CD4-positive, CD25-positive, alpha-beta regulatory T cell (primary cell): ENCODE results near the gene MYH9. TPM values are rescaled to one million over a fixed set of nuclear protein-coding genes. Genes with fewer than 3 reads are reported as not detected.

Source experiments
- ATAC-seq, 2 donors: fragments of 150-1000 bp; cut with Tn5 transposase; one replicate each; pipeline ENCODE4 v1.10.0; 2021; ENCODE audit warnings: low read depth in 2 of 2, moderate number of reproducible peaks in 2 of 2, moderate library complexity in 1 of 2
- DNase-seq, 3 donors: peaks; one replicate each; pipeline versions ENCODE4 v3.0.0 to v3.0.0-alpha.2; 2012 to 2022; ENCODE audit warnings: mixed read lengths in 1 of 3
- H3K27ac ChIP-seq: one replicate; pipeline ENCODE4 v1.7.0; 2013; ENCODE audit warnings: mild to moderate bottlenecking, low read length; ENCODE audit not compliant: insufficient read depth, poor library complexity, severe bottlenecking
- H3K27me3 ChIP-seq: one replicate; pipeline ENCODE4 v1.7.0; 2013; ENCODE audit warnings: low read length; ENCODE audit not compliant: control insufficient read depth, insufficient read depth
- H3K36me3 ChIP-seq: one replicate; pipeline ENCODE4 v1.7.0; 2013; ENCODE audit warnings: mild to moderate bottlenecking, low read length, moderate library complexity; ENCODE audit not compliant: control insufficient read depth, insufficient read depth
- H3K4me1 ChIP-seq: 2 replicates; pipeline ENCODE4 v1.7.0; 2013; ENCODE audit warnings: mild to moderate bottlenecking, low read length; ENCODE audit not compliant: insufficient read depth, control insufficient read depth, poor library complexity, severe bottlenecking
- H3K4me3 ChIP-seq: one replicate; pipeline ENCODE4 v1.7.0; 2013; ENCODE audit warnings: low read depth, mild to moderate bottlenecking, low read length, moderate library complexity
- H3K9me3 ChIP-seq, 2 experiments: 1 replicate in 1 of 2; 2 replicates in 1 of 2; pipeline ENCODE4 v1.7.0; 2013; ENCODE audit warnings: low read length in 2 of 2, mild to moderate bottlenecking in 1 of 2, moderate library complexity in 1 of 2; ENCODE audit not compliant: control insufficient read depth in 2 of 2
- H3K27ac Mint-ChIP-seq, 3 donors: one replicate each; pipeline ENCODE4 v1.8.0; 2020 to 2022; ENCODE audit warnings: mild to moderate bottlenecking in 3 of 3, mixed read lengths in 3 of 3, moderate library complexity in 2 of 3
- H3K27me3 Mint-ChIP-seq: one replicate; pipeline ENCODE4 v1.8.0; 2022; ENCODE audit warnings: mild to moderate bottlenecking, mixed read lengths
- H3K36me3 Mint-ChIP-seq: one replicate; pipeline ENCODE4 v1.8.0; 2020; ENCODE audit warnings: mixed read lengths
- H3K4me1 Mint-ChIP-seq, 4 donors: one replicate each; pipeline ENCODE4 v1.8.0; 2020 to 2022; ENCODE audit warnings: mixed read lengths in 4 of 4, mild to moderate bottlenecking in 1 of 4
- H3K4me3 Mint-ChIP-seq, 4 donors: one replicate each; pipeline ENCODE4 v1.8.0; 2020 to 2022; ENCODE audit warnings: mild to moderate bottlenecking in 4 of 4, mixed read lengths in 4 of 4, moderate library complexity in 3 of 4
- H3K9me3 Mint-ChIP-seq, 7 donors: one replicate each; pipeline ENCODE4 v1.8.0; 2020 to 2022; ENCODE audit warnings: mixed read lengths in 7 of 7, mild to moderate bottlenecking in 3 of 7, moderate library complexity in 2 of 7
- polyA plus RNA-seq, 4 donors: library from polyadenylated mRNA; unstranded; fragments of 300-500 nt; fragmentation: Illumina TruSeq; gene quantifications; one replicate each; pipeline ENCODE4 v1.2.3, GENCODE V29; 2021
- total RNA-seq: library from RNA; stranded (reverse); gene quantifications from one replicate; pipeline ENCODE4 v1.2.3, GENCODE V29; 2022

MYH9 gene
- total and polyA plus RNA-seq, 5 donors from 2014 or later: 80.0 to 1,341 (median 98.1) TPM

DNA sequence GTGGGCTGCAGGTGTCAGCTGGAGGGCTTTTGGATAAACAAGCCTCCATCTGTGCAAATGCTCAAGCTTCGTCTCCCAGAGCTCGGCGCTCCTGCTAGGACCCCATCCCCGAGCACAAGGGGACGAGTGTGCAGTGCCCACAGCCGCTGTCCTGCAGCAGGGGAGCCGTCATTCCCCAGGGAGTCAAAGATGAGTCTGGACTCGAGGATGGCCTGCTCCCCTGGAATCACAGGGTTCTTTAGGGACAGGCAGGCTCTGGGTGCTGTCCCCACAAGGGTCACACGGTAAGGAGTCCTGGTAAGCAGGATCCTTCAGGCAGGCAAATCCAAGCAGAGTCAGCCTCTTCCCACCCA, 84.7 kb downstream of the MYH9 start:
- no peak overlapping the region for H3K27ac ChIP-seq
- Mint-ChIP-seq H3K27me3 (no peaks in the 10 kb centered on the region), H3K36me3 (peaks cover 44% of the 10 kb centered on the region), H3K9me3 (peaks cover 0 to 3% (median 0%) of the 10 kb centered on the region in 7 donors), H3K27ac (peak overlapping the region in 1 of 3 donors; percentile 65), H3K4me3 (no peak overlapping the region), H3K4me1 (peaks cover 0 to 13% (median 6%) of the 10 kb centered on the region in 4 donors)
- ATAC-seq (no peak), DNase-seq (no peak)
- no peaks in the 10 kb centered on the region for H3K9me3 ChIP-seq
- peaks cover 97% of the 10 kb centered on the region for H3K36me3 ChIP-seq
- no peaks in the 10 kb centered on the region for H3K27me3 ChIP-seq
- H3K4me3 ChIP-seq: no peak overlapping the region
- no peaks in the 10 kb centered on the region for H3K4me1 ChIP-seq

- no peak overlapping the region for H3K4me3 ChIP-seq
- ATAC-seq: no peak
- Mint-ChIP-seq H3K27me3 (no peaks in the 10 kb centered on the region), H3K36me3 (peaks cover 48% of the 10 kb centered on the region), H3K9me3 (peaks cover 0 to 3% (median 0%) of the 10 kb centered on the region in 7 donors), H3K4me3 (no peak overlapping the region), H3K27ac (peak overlapping the region in 1 of 3 donors; percentile 65), H3K4me1 (peaks cover 0 to 13% (median 6%) of the 10 kb centered on the region in 4 donors)
- no peaks in the 10 kb centered on the region for H3K9me3 ChIP-seq
- no peaks in the 10 kb centered on the region for H3K27me3 ChIP-seq
- H3K36me3 ChIP-seq: peaks cover 98% of the 10 kb centered on the region
- H3K4me1 ChIP-seq: no peaks in the 10 kb centered on the region
- H3K27ac ChIP-seq: peak overlapping the region; percentile 16
- no peak for DNase-seq
These were observed 85.2 kb downstream of the MYH9 start for GRCh38 chr22:36302439-36303114.

GRCh38 chr22:36301851-36302250, 85.9 kb downstream of the MYH9 start:
- Mint-ChIP-seq H3K36me3 (peaks cover 50% of the 10 kb centered on the region), H3K9me3 (peaks cover 0 to 3% (median 0%) of the 10 kb centered on the region in 7 donors), H3K27me3 (no peaks in the 10 kb centered on the region), H3K4me1 (peaks cover 0 to 13% (median 8%) of the 10 kb centered on the region in 4 donors), H3K27ac (peak overlapping the region in 2 of 3 donors; percentile 73 to 81), H3K4me3 (peak overlapping the region in 2 of 4 donors; percentile 17 to 70)
- peak overlapping the region; percentile 62 for H3K27ac ChIP-seq
- no peaks in the 10 kb centered on the region for H3K27me3 ChIP-seq
- no peak for DNase-seq
- H3K36me3 ChIP-seq: peaks cover 99% of the 10 kb centered on the region
- no peak for ATAC-seq
- H3K4me1 ChIP-seq: no peaks in the 10 kb centered on the region
- no peak overlapping the region for H3K4me3 ChIP-seq
- H3K9me3 ChIP-seq: no peaks in the 10 kb centered on the region

- Histone ChIP-seq H3K36me3 (peaks cover 99% of the 10 kb centered on the region), H3K4me3 (no peak overlapping the region), H3K9me3 (no peaks in the 10 kb centered on the region), H3K27ac (peak overlapping the region; percentile 62), H3K4me1 (no peaks in the 10 kb centered on the region), H3K27me3 (no peaks in the 10 kb centered on the region)
- peaks cover 0 to 13% (median 8%) of the 10 kb centered on the region in 4 donors for H3K4me1 Mint-ChIP-seq
- H3K27ac Mint-ChIP-seq: peak overlapping the region; percentile 56 to 81 (median 73)
- peak overlapping the region; percentile 31 to 70 (median 42) for H3K4me3 Mint-ChIP-seq
- H3K36me3 Mint-ChIP-seq: peaks cover 45% of the 10 kb centered on the region
- peaks cover 0 to 3% (median 0%) of the 10 kb centered on the region in 7 donors for H3K9me3 Mint-ChIP-seq
- peak; percentile 70 to 83 (median 81) for DNase-seq
- ATAC-seq: peak; percentile 87 to 88
- no peaks in the 10 kb centered on the region for H3K27me3 Mint-ChIP-seq
These were observed 86.4 kb downstream of the MYH9 start for GRCh38 chr22:36301384-36301828.

DNA sequence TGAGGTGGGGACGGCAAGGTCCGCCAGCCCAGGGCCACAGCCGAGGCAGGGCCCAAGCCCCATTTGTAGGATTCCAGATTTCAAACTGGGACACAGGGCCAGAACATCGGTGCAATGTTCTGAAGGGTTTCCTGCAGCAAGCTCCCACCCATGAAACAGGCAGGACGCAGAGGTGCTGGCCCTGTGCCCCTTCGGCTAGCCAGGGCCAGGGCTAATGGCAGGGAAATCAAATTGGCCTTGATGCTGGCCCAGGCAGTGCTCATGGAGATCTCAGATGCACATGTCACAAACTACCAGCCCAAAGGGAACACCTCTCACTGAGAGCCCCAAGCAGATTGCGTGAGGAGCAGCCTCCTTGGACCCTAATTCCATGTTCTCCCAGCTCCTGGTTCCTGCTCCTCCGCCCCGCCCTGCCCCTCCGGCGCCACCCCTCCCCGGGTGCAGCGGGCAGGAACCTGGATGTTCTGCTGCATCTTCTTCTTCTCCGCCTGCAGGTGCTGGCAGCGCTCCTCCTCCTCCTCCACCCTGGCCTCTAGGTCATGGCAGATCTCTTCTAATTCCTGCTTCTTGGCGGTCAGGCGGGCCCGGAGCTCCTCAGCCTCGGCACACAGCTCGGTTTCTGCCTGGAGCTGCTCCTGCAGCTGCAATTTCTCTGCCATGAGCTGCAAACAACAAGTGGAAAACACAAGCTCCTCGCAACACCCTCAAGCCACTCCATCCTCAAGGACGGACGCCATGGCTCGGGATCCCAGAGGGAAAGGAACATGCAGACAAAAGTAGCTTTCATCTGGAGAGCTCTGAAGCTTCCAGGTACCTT, 87.2 kb downstream of the MYH9 start:
- Histone ChIP-seq H3K4me1 (no peaks in the 10 kb centered on the region), H3K27ac (peak overlapping the region; percentile 62), H3K9me3 (no peaks in the 10 kb centered on the region), H3K36me3 (peaks cover 99% of the 10 kb centered on the region), H3K4me3 (no peak overlapping the region), H3K27me3 (no peaks in the 10 kb centered on the region)
- Mint-ChIP-seq H3K36me3 (peaks cover 44% of the 10 kb centered on the region), H3K9me3 (peaks cover 0 to 3% (median 0%) of the 10 kb centered on the region in 7 donors), H3K4me3 (peak overlapping the region in 1 of 4 donors; percentile 65), H3K27me3 (no peaks in the 10 kb centered on the region), H3K27ac (peak overlapping the region in 2 of 3 donors; percentile 73 to 81), H3K4me1 (peaks cover 0 to 13% (median 9%) of the 10 kb centered on the region in 4 donors)
- ATAC-seq (no peak), DNase-seq (no peak)

DNA sequence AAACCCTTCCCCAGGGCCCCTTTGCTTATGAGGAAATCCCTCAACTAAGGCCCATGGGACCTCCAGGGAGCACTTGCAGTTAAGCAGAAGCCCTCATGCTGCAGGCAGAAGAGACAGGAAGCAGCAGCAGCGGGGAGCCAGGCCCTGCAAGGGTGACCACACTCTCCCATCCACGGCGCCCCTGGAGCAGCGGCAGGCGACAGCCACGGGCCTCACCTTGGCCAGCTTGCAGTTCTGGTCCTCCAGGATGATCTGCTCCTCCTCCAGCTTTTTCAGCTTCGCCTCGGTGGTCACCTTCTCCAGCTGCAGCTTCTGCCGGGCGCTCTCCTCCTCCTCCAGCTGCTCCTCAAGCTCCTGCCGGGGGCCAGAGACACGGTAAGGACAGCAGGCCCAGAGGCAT, 87.9 kb downstream of the MYH9 start:
- Mint-ChIP-seq H3K9me3 (peaks cover 0 to 3% (median 0%) of the 10 kb centered on the region in 7 donors), H3K4me1 (peaks cover 0 to 14% (median 9%) of the 10 kb centered on the region in 4 donors), H3K36me3 (peaks cover 41% of the 10 kb centered on the region), H3K4me3 (no peak overlapping the region), H3K27ac (no peak overlapping the region), H3K27me3 (no peaks in the 10 kb centered on the region)
- ATAC-seq (no peak), DNase-seq (no peak)
- H3K27ac ChIP-seq: peak overlapping the region; percentile 7
- H3K36me3 ChIP-seq: peaks cover 99% of the 10 kb centered on the region
- no peak overlapping the region for H3K4me3 ChIP-seq
- no peaks in the 10 kb centered on the region for H3K27me3 ChIP-seq
- H3K4me1 ChIP-seq: no peaks in the 10 kb centered on the region
- no peaks in the 10 kb centered on the region for H3K9me3 ChIP-seq

DNA sequence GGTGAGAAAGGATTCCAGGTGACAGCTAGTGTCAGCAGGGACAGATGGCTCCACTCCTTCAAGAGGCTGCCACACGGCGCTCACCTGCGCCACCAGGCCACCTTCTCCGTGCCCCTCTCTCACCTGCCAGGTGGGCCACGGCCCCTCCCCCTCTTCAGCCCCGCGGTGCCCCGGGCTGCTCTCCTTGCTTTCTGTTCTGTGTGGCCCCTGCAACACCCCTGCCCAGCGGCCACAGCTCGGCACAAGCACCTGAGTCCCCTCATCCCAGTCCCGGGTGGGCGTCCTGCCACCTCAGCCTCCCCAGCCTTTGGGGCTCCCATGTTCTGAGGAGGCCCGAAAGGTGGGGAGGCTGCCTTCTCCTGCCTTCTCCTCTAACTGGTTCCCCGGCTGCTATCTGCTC, 88.5 kb downstream of the MYH9 start:
- DNase-seq (no peak), ATAC-seq (no peak)
- H3K4me3 ChIP-seq: no peak overlapping the region
- peak overlapping the region; percentile 16 for H3K27ac ChIP-seq
- H3K36me3 Mint-ChIP-seq: peaks cover 43% of the 10 kb centered on the region
- H3K4me3 Mint-ChIP-seq: no peak overlapping the region
- no peaks in the 10 kb centered on the region for H3K27me3 ChIP-seq
- peaks cover 0 to 3% (median 0%) of the 10 kb centered on the region in 7 donors for H3K9me3 Mint-ChIP-seq
- H3K27me3 Mint-ChIP-seq: no peaks in the 10 kb centered on the region
- no peaks in the 10 kb centered on the region for H3K4me1 ChIP-seq
- H3K27ac Mint-ChIP-seq: no peak overlapping the region
- H3K4me1 Mint-ChIP-seq: peaks cover 0 to 17% (median 9%) of the 10 kb centered on the region in 4 donors
- peaks cover 99% of the 10 kb centered on the region for H3K36me3 ChIP-seq
- H3K9me3 ChIP-seq: no peaks in the 10 kb centered on the region
